CD4-positive, alpha-beta T cell treated with Interleukin-21 for 1 hour (primary cell): Measurements from ENCODE around the gene CLIC6.
A peak's percentile ranks its signal among the peaks of the same experiment; 100 is the strongest.
"Not testable (repeated sequence)": the region's sequence is repeated elsewhere in the genome, so short reads cannot be mapped to it uniquely, and the experiment has no call there.

Experiments used
- DNase-seq: peaks from one replicate; pipeline ENCODE4 v3.0.0-alpha.2; 2020

The CLIC6 gene

DNA sequence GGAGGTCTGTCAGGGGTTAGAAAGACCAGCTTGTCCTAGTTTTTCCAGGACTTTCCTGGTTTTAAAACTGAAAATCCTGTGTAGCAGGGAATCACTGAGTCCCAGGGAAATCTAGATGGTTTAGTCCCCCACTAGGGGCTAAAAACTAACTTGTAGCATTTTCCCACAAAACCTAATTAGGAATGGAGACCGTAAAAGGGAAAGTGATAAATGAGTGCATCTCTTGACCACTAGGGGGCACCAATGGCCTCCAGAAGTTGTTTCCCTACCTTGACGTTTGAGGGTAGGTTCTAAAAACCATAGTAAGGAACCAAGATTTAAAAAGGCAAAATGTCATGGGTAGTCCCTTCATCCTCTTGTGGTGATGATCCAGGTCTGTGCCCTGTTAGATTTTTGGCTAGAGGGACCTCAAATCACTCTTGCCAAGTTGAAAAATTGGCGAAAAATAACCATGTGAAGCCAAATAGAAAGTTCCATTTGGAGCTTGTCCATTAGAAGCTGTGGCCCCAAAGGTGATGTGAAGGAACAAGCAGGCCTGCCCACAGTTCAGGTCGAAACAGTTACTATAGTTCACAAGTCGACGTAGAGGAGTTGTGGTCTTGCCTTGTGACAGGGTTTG, 24.5 kb downstream of the CLIC6 start:
- DNase-seq = peak; percentile 55

DNA sequence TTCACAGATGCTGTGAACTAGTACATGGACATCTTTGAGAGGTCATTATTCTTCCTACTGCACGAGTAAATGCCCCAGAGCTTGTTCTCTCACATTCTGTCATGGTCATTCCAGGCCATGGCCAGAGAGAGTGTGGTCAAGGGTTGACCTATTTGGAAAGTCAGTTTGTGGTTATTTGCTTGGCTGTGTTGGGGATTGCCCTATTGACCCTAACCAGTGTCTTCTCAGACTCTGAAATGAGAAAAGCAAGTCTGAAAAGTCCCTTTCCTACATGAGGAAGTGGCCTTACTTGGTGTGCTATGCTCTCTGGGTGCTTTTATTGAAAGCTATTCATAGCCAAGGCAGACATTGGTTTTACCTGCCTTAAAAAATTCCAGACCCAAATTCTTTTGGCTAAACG, 26.6 kb downstream of the CLIC6 start:
- no peak for DNase-seq

DNA sequence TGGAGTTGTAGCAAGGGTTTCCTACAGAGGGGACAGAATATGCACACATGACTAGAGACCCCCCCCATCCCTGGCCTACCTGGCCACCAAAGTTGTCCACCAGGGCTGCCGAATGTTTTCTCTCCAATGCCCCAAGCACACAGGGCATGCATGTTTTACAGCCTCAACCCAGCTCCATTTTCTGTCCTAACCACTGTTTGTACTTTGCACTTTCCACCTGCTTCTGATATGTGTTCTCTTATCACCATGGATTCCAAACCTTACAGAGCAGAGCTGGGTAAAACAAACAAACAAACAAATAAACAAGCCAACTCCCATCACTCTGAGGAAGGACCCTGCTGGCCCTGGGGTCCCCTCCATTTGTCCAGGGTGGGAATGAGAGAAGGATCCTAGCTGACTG, 27.3 kb downstream of the CLIC6 start:
- no peak for DNase-seq

- no peak for DNase-seq
Measured at GRCh38 chr21:34697826-34698225, 29.0 kb downstream of the CLIC6 start.

DNA sequence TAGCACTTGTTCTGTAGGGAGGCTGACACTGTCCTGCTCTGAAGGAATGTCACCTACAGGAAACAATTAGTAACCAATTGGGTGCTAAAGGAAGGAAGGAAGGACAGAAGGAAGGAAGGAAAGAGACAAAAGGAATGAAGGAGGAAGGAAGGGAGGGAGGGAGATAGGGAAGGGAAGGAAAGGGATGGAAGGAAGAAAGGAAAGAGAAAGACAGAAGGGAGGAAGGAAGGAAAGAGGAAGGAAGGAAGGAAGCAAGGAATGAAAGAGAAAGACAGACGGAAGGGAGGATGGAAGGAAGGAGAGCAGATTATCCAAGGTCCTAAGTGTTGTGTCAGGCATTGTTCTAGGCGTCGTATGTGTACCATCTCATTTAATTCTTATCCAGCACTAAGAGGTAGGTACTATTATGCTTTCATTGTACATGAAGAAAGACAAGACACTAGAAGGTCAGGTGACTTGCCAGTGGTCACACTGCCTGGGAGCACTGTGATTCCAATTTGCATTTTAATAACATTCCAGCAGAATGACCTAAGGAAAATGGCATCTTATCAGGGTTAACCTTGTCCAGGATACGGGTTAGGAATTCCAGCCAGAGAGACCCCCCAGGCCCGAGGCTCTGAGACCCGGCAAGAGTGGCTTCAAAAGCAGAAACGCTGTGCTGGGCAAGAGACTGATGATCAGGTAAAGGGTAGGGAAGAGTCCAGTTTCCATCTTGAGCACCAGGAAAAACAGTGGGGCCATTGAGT, 29.6 kb downstream of the CLIC6 start:
- no peak for DNase-seq

DNA sequence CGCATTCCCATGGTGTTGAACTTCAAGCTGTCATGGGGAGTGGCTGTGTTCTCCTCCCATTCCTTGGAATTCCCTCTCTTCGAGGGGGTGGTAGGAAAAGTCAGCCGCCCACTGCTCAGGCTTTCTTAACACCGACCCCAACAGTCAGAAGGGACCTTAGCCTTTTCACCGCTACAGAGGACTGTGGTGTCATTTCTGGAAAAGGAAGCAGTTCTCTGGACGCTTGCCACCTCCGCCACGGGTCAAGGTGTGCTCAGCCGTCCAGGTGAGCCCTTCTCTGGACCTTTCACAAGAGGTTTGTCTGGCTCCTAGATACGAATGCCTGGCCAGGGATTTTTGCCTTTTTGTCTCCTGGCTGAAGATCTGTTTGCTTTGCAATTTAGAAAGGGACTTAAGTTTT, 31.8 kb downstream of the CLIC6 start:
- DNase-seq = no peak

DNA sequence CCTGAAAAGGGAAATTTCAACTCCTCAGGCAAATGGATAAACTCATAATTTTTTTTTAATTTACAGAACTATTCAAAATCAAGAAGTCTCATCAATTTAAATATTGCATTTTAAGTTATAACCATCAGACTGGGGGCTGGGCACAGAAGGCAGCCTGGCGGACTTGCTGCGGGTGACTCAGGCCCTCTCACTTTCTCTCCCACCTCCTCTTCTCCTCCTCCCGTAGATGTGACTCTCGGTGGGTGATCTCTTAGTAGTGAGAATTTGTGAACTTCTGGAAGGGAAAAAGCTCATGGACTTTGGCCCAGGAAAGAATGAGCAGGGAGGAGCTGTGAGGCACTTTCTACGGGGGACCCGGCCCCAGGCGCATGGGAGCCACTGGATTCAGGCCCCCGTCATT, 32.9 kb downstream of the CLIC6 start:
- no peak for DNase-seq

DNA sequence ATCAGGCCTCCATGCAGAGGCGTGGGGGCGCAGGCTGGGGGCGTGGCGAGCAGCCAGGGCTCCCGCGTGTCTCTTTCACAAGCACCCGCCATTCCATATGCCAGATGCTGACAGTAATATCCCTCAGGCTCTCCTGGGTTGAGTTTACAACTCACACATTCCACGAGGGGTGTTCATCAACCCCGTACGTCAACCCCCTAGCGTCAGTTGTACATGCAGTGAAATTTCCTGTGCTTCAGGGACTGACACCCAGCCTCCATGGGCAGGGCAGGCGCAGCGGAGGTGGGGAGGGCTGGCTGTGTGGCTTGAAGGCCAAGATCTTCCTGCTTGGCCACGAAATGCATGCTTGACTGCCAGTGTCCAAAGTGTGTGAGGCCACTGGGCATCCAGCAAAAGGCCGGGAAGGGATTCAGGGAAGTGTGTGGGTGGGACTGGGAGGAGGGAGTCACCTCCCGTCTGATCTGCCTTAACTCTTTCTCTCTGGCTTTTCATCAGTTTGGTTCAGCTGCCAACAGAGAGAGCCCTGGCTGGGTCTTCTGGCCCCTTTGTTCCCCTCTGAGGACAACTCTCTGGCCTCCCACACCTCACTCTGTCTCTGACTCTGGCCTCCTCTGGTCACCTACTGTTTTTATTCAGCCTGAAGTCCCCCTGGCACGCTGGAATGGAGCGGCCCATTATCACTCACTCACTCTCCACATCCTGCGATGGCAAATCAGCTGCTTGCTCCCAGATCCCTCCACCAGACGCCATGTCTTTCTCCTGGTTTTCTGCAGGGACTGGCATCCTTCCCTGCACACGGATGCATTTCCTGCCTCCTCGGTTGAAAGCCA, 33.8 kb downstream of the CLIC6 start:
- DNase-seq = no peak

GRCh38 chr21:34703571-34703970, 34.8 kb downstream of the CLIC6 start:
- no peak for DNase-seq

DNA sequence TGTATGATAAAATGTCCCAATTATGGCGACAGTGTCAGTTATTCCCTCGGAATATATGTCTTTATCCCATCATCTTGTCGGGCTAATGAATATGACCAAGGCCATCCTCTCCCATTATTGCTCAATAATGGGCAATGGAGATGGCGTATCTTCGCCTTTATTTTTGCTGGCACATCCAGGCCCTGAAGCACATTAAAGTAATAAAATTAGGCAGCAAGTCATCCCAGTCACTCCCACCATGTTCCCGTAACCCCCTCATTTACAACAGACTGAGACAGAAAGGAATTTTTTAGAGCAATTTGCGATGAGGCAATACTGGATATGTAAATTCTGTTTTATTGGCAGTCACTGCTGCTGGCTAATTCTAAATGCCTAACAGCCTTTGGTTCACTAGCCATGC, 35.3 kb downstream of the CLIC6 start:
- no peak for DNase-seq

- no peak for DNase-seq
Measured at GRCh38 chr21:34705011-34705410, 36.2 kb downstream of the CLIC6 start.

DNA sequence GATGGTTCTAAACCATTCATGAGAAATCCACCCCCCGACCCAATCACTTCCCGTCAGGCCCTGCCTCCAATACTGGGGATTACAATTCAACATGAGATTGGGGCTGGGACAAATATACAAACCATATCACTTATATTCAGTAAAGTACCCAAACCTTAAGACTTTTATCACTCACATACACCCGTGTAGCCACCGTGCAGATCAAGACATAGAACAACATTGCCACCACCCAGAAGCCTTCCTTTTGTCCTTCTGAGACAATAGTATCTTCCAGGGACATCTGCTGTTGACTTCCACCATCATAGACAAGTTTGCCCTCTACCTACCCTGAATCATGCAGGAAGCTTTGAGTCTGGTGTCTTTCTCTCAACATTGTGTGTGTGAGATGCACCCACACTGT, 37.5 kb downstream of the CLIC6 start:
- DNase-seq = no peak

GRCh38 chr21:34707876-34708325, 39.1 kb downstream of the CLIC6 start:
- peak; percentile 10 for DNase-seq

- no peak for DNase-seq
Measured at GRCh38 chr21:34713621-34714020, 44.8 kb downstream of the CLIC6 start.

DNA sequence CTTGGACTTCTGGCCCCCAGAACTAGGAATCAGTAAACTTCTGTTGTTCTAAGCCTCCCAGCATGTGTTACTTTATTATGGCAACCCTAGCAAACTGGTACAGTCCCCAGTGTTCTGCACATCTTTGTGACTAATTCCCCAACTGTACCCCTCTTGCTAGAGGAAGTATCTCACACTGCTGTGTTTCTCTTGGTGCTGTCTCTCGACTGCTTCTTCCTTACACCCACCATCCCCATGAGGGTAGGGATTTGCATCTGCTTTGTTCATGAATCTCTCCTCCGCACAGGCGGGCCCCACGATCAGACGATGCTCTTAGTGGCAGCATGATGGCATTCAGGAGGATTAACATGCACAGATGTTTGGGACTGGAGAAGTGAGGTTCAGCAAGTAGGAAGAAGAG, 46.7 kb downstream of the CLIC6 start:
- DNase-seq = no peak

DNA sequence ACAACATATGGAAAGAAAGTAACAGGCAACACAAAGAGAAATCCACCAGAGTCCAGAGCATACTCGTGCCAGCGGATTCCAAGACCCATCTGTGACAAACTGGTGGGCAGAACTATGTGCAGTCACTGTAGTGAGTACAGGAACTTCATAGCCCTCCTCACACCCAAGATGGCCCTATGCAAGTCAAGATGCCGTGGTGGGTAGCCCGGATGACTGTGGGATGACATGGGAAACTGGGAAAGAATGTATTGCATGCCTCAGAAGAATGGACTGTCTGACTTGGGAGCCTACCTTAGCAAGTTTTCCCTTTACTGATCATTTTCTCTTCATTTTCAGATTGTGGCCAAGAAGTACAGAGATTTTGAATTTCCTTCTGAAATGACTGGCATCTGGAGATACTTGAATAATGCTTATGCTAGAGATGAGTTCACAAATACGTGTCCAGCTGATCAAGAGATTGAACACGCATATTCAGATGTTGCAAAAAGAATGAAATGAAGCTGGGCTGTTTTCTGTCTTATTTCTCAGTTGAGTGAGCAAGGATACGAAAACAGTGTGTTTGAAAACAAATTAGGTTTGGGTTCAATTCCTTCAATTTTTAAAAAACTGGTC, 47.3 kb downstream of the CLIC6 start:
- no peak for DNase-seq

DNA sequence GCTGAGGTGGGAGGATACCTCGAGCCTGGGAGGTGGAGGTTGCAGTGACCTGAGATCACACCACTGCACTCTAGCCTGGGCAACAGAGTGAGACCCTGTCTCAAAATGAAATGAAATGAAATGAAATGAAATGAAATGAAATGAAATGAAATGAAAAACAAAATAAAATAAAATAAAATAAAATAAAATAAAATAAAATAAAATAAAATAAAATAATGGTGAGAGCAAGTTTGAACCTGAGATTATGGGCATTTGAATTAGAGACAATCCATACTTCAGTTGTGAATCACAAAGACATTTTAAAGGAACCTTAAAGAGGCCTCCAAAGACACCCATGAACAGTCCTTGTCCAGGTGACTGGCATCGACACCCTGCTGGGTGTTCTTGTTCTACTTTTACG, 49.7 kb downstream of the CLIC6 start:
- not testable (repeated sequence) for DNase-seq

- DNase-seq = peak; percentile 26
Measured at GRCh38 chr21:34722684-34723300, 54.0 kb downstream of the CLIC6 start.

DNA sequence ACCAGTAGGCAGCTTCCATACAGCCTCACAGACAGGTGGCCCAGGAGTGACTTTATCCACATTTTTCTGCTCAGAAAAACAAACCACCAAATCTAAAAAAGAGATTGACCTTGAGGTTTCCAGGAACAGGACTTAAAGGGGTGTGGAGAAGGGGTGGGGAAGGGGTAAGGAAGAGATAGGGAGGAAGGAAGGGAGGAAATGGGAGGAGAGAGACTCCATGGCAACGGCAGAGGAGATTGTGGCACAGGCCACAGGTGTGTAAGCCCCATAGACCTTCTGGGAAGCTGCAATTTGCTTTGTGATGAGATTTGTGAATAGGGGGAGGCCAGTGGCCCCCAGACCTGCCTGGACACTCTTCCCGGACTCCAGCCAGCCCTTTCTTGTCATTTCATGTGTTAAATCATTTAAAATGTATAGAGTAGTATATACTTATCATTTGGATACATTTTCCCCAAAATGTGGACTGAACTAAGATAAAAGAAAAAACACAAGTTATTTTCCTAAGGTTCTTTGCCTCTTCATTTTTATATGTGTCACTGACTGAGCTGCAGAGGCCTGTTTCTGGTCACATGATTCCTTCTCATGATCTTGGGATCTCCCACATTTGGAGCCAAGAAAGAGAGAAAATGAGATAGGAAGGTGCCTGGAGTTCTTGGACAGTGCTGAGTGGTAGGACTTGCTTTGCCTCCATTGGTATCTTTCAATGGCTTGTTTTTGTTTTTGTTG, 55.5 kb downstream of the CLIC6 start:
- DNase-seq = no peak

GRCh38 chr21:34724857-34725195, 56.0 kb downstream of the CLIC6 start:
- no peak for DNase-seq

GRCh38 chr21:34726627-34727337, 58.0 kb downstream of the CLIC6 start:
- DNase-seq = no peak

GRCh38 chr21:34728479-34728878, 59.7 kb downstream of the CLIC6 start:
- DNase-seq = no peak
